Peyer's patch (tissue), 4 donors: ENCODE measurements around the gene HSBP1L1. TPM values are rescaled to one million over a fixed set of nuclear protein-coding genes. Genes with fewer than 3 reads are reported as not detected.
A peak's percentile ranks its signal among the peaks of the same experiment; 100 is the strongest.

Source experiments
- DNase-seq, 3 donors: peaks; one replicate each; pipeline ENCODE4 v3.0.0-alpha.2; 2017 to 2019
- H3K27ac ChIP-seq, 4 donors: fragments of 200-600 bp; sonication (generic); one replicate each; pipeline ENCODE4 v1.5.1; 2016 to 2019
- H3K27me3 ChIP-seq, 2 donors: fragments of 200-600 bp; sonication (generic); one replicate each; pipeline ENCODE4 v1.5.1; 2019
- H3K36me3 ChIP-seq, 3 donors: fragments of 200-600 bp; sonication (generic); one replicate each; pipeline ENCODE4 v1.5.1; 2016 to 2019
- H3K4me1 ChIP-seq, 4 donors: fragments of 200-600 bp; sonication (generic); one replicate each; pipeline ENCODE4 v1.5.1; 2016 to 2019
- H3K4me3 ChIP-seq, 4 donors: fragments of 200-600 bp; sonication (generic); 1 replicate in 3 of 4; 2 replicates in 1 of 4; pipeline ENCODE4 v1.5.1; 2016 to 2019; ENCODE audit warnings: mild to moderate bottlenecking in 1 of 4
- H3K9me3 ChIP-seq, 4 donors: fragments of 200-600 bp; sonication (generic); one replicate each; pipeline ENCODE4 v1.5.1; 2016 to 2019; ENCODE audit warnings: mild to moderate bottlenecking in 1 of 4
- CTCF ChIP-seq, 6 experiments: fragments of 450-650 bp in 4 of 6; fragments of 200-600 bp in 2 of 6; sonication (generic) in 1 of 6; IDR thresholded peaks; one replicate each; pipeline ENCODE4 v1.5.1; 2017 to 2019; ENCODE audit warnings: antibody characterized with exemption in 6 of 6, mild to moderate bottlenecking in 3 of 6, moderate library complexity in 1 of 6
- POLR2A ChIP-seq, 2 donors: fragments of 450-650 bp; IDR thresholded peaks; one replicate each; pipeline ENCODE4 v1.5.1; 2017; ENCODE audit warnings: antibody characterized with exemption in 2 of 2, mild to moderate bottlenecking in 2 of 2, moderate library complexity in 2 of 2
- total RNA-seq, 4 donors: library from RNA; depleted of rRNA; stranded (reverse); fragments of >200 nt; gene quantifications; one replicate each; pipeline ENCODE4 v1.1.0, GENCODE V29; 2016

HSBP1L1 gene
- total RNA-seq, 4 donors from 2014 or later = 14.9 to 64.9 (median 47.8) TPM

- peaks cover 0 to 16% (median 6%) of the 10 kb centered on the region in 4 donors for H3K9me3 ChIP-seq
- peak in 2 of 3 donors; percentile 34 to 42 for DNase-seq
- no peak overlapping the region for H3K4me3 ChIP-seq
- TF ChIP-seq CTCF (IDR thresholded peaks at IDR 0.05) (no peak), POLR2A (IDR thresholded peaks at IDR 0.05) (no peak)
- no peak overlapping the region for H3K27ac ChIP-seq
- H3K4me1 ChIP-seq = no peaks in the 10 kb centered on the region
- H3K27me3 ChIP-seq = no peaks in the 10 kb centered on the region
- peaks cover 0 to 22% (median 0%) of the 10 kb centered on the region in 3 donors for H3K36me3 ChIP-seq
Observed at GRCh38 chr18:79927607-79928562, 36.6 kb upstream of the HSBP1L1 start.

GRCh38 chr18:79928563-79928960 is 35.9 kb upstream of the HSBP1L1 start:
- peak in 1 of 3 donors; percentile 14 for DNase-seq
- H3K9me3 ChIP-seq = peaks cover 0 to 22% (median 6%) of the 10 kb centered on the region in 4 donors

GRCh38 chr18:79930020-79930642 is 34.3 kb upstream of the HSBP1L1 start:
- TF ChIP-seq CTCF (IDR thresholded peaks at IDR 0.05) = no peak
- no peak for TF ChIP-seq POLR2A (IDR thresholded peaks at IDR 0.05)
- no peak for DNase-seq
- Histone ChIP-seq H3K4me1 (peaks cover 0 to 9% (median 0%) of the 10 kb centered on the region in 4 donors), H3K4me3 (no peak overlapping the region), H3K27ac (no peak overlapping the region), H3K36me3 (peaks cover 0 to 24% (median 0%) of the 10 kb centered on the region in 3 donors), H3K27me3 (no peaks in the 10 kb centered on the region), H3K9me3 (peaks cover 0 to 22% (median 7%) of the 10 kb centered on the region in 4 donors)

More at GRCh38 chr18:79928563-79928960, 35.9 kb upstream of the HSBP1L1 start:
- Histone ChIP-seq H3K27me3 (no peaks in the 10 kb centered on the region), H3K4me1 (no peaks in the 10 kb centered on the region), H3K4me3 (no peak overlapping the region), H3K36me3 (peaks cover 0 to 22% (median 0%) of the 10 kb centered on the region in 3 donors), H3K27ac (no peak overlapping the region)
- no peak for TF ChIP-seq POLR2A (IDR thresholded peaks at IDR 0.05)
- no peak for TF ChIP-seq CTCF (IDR thresholded peaks at IDR 0.05)

- Histone ChIP-seq H3K36me3 (peaks cover 0 to 34% (median 0%) of the 10 kb centered on the region in 3 donors), H3K9me3 (peaks cover 0 to 26% (median 7%) of the 10 kb centered on the region in 4 donors), H3K27me3 (no peaks in the 10 kb centered on the region), H3K27ac (no peak overlapping the region), H3K4me3 (no peak overlapping the region), H3K4me1 (peaks cover 0 to 14% (median 0%) of the 10 kb centered on the region in 4 donors)
- TF ChIP-seq CTCF (IDR thresholded peaks at IDR 0.05) (no peak), POLR2A (IDR thresholded peaks at IDR 0.05) (no peak)
- no peak for DNase-seq
Observed at GRCh38 chr18:79931475-79931874, 33.0 kb upstream of the HSBP1L1 start.

- TF ChIP-seq CTCF (IDR thresholded peaks at IDR 0.05) (no peak), POLR2A (IDR thresholded peaks at IDR 0.05) (no peak)
- Histone ChIP-seq H3K4me1 (peaks cover 0 to 14% (median 0%) of the 10 kb centered on the region in 4 donors), H3K27me3 (no peaks in the 10 kb centered on the region), H3K4me3 (no peak overlapping the region), H3K27ac (no peak overlapping the region), H3K9me3 (peaks cover 0 to 26% (median 7%) of the 10 kb centered on the region in 4 donors), H3K36me3 (peaks cover 0 to 31% (median 0%) of the 10 kb centered on the region in 3 donors)
- DNase-seq = no peak
Observed at GRCh38 chr18:79932907-79933306, 31.5 kb upstream of the HSBP1L1 start.
